Left lung (tissue), 14 donors: ENCODE data around the gene IGSF9B. TPM values are rescaled to one million over a fixed set of nuclear protein-coding genes. Genes with fewer than 3 reads are reported as not detected.
A peak's percentile ranks its signal among the peaks of the same experiment; 100 is the strongest.
"Not testable (repeated sequence)": the region's sequence is repeated elsewhere in the genome, so short reads cannot be mapped to it uniquely, and the experiment has no call there.

Experiments
- ATAC-seq: fragments of 200-7000 bp; cut with Tn5 transposase; one replicate; pipeline ENCODE4 v1.9.1; 2020; ENCODE audit warnings: moderate library complexity
- DNase-seq, 4 donors: peaks; one replicate each; pipeline ENCODE4 v3.0.0-alpha.2; 2013 to 2020
- H3K27ac ChIP-seq, 2 donors: fragments of 200-600 bp; sonication (generic) in 1 of 2; one replicate each; pipeline versions ENCODE4 v1.5.0 to v1.8.0; 2020 to 2021
- H3K27me3 ChIP-seq, 2 donors: fragments of 200-600 bp; sonication (generic) in 1 of 2; one replicate each; pipeline versions ENCODE4 v1.5.0 to v1.8.0; 2020 to 2021
- H3K36me3 ChIP-seq, 2 donors: fragments of 200-600 bp; sonication (generic) in 1 of 2; one replicate each; pipeline versions ENCODE4 v1.5.0 to v1.8.0; 2020 to 2021
- H3K4me1 ChIP-seq, 2 donors: fragments of 200-600 bp; one replicate each; pipeline ENCODE4 v1.8.0; 2021
- H3K4me3 ChIP-seq, 2 donors: fragments of 200-600 bp; sonication (generic) in 1 of 2; one replicate each; pipeline versions ENCODE4 v1.5.0 to v1.8.0; 2020 to 2021; ENCODE audit warnings: mild to moderate bottlenecking in 1 of 2
- H3K9me3 ChIP-seq, 2 donors: fragments of 200-600 bp; sonication (generic) in 1 of 2; one replicate each; pipeline versions ENCODE4 v1.5.0 to v1.8.0; 2020 to 2021
- CTCF ChIP-seq, 2 donors: fragments of 200-600 bp; sonication (generic) in 1 of 2; IDR thresholded peaks; one replicate each; pipeline versions ENCODE4 v1.5.0 to v1.8.0; 2021; ENCODE audit warnings: antibody characterized with exemption in 2 of 2
- intact Hi-C, 2 donors: fragments of 100-400 bp; cut with DNase I; formaldehyde crosslinking; loops; one replicate each; pipeline versions ENCODE4 v1.11.2 to v1.14.2; 2022
- long read RNA-seq, 12 donors: library from polyadenylated mRNA in 2 of 12; unstranded in 2 of 12; transcript quantifications; one replicate each; pipeline ENCODE4 v2.0.0 and lab custom pipeline, GENCODE V29; 2019 to 2026
- polyA plus RNA-seq, 6 donors: library from polyadenylated mRNA; unstranded; fragments of 120-200 nt; gene quantifications; one replicate each; pipeline ENCODE4 v1.2.1, GENCODE V29; 2013; ENCODE audit not compliant: insufficient read length in 6 of 6
- total RNA-seq, 2 donors: library from RNA; stranded (reverse); fragmentation: NEBNext Ultra II Directional; extraction: Animal tissue kit (Norgen Biotek cat#: 25700); gene quantifications; one replicate each; pipeline ENCODE4 v1.2.1, GENCODE V29; 2021
- donor health status: DM: no; HTN: yes; CAD: no.
- donor health status: DM: no; HTN: no; CAD: no.

IGSF9B gene
- total RNA-seq, result 1 to 10 TPM; 8.7 to 9.9 TPM
- 1 to 10 TPM; 1.8 to 3.9 (median 2.7) TPM for polyA plus RNA-seq
- long read RNA-seq, donor 1, result 0 reads
- long read RNA-seq, donor 2, result 0 reads
- long read RNA-seq, donor 3, result 0 reads
- long read RNA-seq, donor 4, result 0 reads
- long read RNA-seq, donor 5, result 0 reads
- long read RNA-seq, donor 6, result 0 reads
- long read RNA-seq, donor 7, result 0 reads
- long read RNA-seq, donor 8, result 0 reads
- long read RNA-seq, donor 9, result 0 reads
- long read RNA-seq, donor 10, result 0 reads
- long read RNA-seq, donor 11, partial matches to known transcripts, result 0 of 3 reads
- long read RNA-seq, donor 11, other reads (novel, unspliced or antisense), result 0 of 3 reads
- long read RNA-seq, donor 12, result 0 reads

- H3K9me3 ChIP-seq, result no peaks in the 10 kb centered on the region
- no peaks in the 10 kb centered on the region for H3K36me3 ChIP-seq
- DNase-seq (peak; percentile 64 to 90 (median 80)), ATAC-seq (peak; percentile 96)
- H3K4me1 ChIP-seq, result peaks cover 4 to 16% of the 10 kb centered on the region in 2 donors
- intact Hi-C loops, result no loop called here
- no peak for TF ChIP-seq CTCF (IDR thresholded peaks at IDR 0.05)
- peak within 1 kb of the TSS; percentile 41 to 52 for H3K4me3 ChIP-seq
- H3K27me3 ChIP-seq, result peaks cover 21 to 82% of the 10 kb centered on the region in 2 donors
- peak within 1 kb of the TSS; percentile 40 to 65 for H3K27ac ChIP-seq
Measured at GRCh38 chr11:133956650-133957633, at the start of gene IGSF9B. Gene IGSF9B (minus strand): TSS chr11:133956968. CDS start chr11:133956754, 214 bp downstream.

GRCh38 chr11:134004496-134005172, 47.9 kb upstream of the IGSF9B start:
- Histone ChIP-seq H3K36me3 (no peaks in the 10 kb centered on the region), H3K27me3 (peaks cover 0 to 9% of the 10 kb centered on the region in 2 donors), H3K4me1 (no peaks in the 10 kb centered on the region), H3K4me3 (no peak overlapping the region), H3K9me3 (no peaks in the 10 kb centered on the region), H3K27ac (peak overlapping the region in 1 of 2 donors; percentile 18)
- TF ChIP-seq CTCF (IDR thresholded peaks at IDR 0.05), result no peak
- intact Hi-C loops, result no loop called here
- peak in 2 of 4 donors; percentile 76 to 89 for DNase-seq
- ATAC-seq, result peak; percentile 54

GRCh38 chr11:134003792-134004495, 47.2 kb upstream of the IGSF9B start:
- Histone ChIP-seq H3K4me3 (no peak overlapping the region), H3K4me1 (no peaks in the 10 kb centered on the region), H3K27me3 (peaks cover 0 to 9% of the 10 kb centered on the region in 2 donors), H3K27ac (peak overlapping the region in 1 of 2 donors; percentile 33), H3K9me3 (no peaks in the 10 kb centered on the region), H3K36me3 (no peaks in the 10 kb centered on the region)
- no peak for TF ChIP-seq CTCF (IDR thresholded peaks at IDR 0.05)
- ATAC-seq, result no peak
- intact Hi-C loops, result no loop called here
- no peak for DNase-seq

GRCh38 chr11:134002819-134003218, 46.1 kb upstream of the IGSF9B start:
- H3K4me1 ChIP-seq, H3K27ac ChIP-seq, H3K4me3 ChIP-seq, H3K9me3 ChIP-seq, H3K36me3 ChIP-seq, intact Hi-C loops, ATAC-seq, H3K27me3 ChIP-seq, DNase-seq: not testable (repeated sequence)

GRCh38 chr11:134002338-134002737, 45.6 kb upstream of the IGSF9B start:
- H3K36me3 ChIP-seq, H3K4me1 ChIP-seq, ATAC-seq, intact Hi-C loops, H3K27ac ChIP-seq, H3K4me3 ChIP-seq, DNase-seq, H3K27me3 ChIP-seq, H3K9me3 ChIP-seq: not testable (repeated sequence)
